Ectodermal cell (in vitro differentiated cells): Measurements from ENCODE around the gene OR10H3. TPM values are rescaled to one million over a fixed set of nuclear protein-coding genes. Genes with fewer than 3 reads are reported as not detected.

ENCODE experiments used
- H3K27ac ChIP-seq: 2 replicates; pipeline ENCODE4 v1.7.0; 2013; ENCODE audit warnings: mild to moderate bottlenecking, low read depth, low read length; ENCODE audit not compliant: insufficient read depth, poor library complexity, severe bottlenecking
- H3K27me3 ChIP-seq: 2 replicates; pipeline ENCODE4 v1.7.0; 2013; ENCODE audit warnings: mild to moderate bottlenecking, low read length; ENCODE audit not compliant: insufficient read depth, control insufficient read depth, poor library complexity, severe bottlenecking
- H3K36me3 ChIP-seq: one replicate; pipeline ENCODE4 v1.7.0; 2013; ENCODE audit warnings: low read length; ENCODE audit not compliant: control insufficient read depth, insufficient read depth
- H3K4me1 ChIP-seq: one replicate; pipeline ENCODE4 v1.7.0; 2013; ENCODE audit warnings: low read length; ENCODE audit not compliant: control insufficient read depth, insufficient read depth
- H3K4me3 ChIP-seq: 2 replicates; pipeline ENCODE4 v1.7.0; 2013; ENCODE audit warnings: low read depth, low read length, control low read depth; ENCODE audit not compliant: insufficient read depth
- H3K9me3 ChIP-seq: 2 replicates; pipeline ENCODE4 v1.7.0; 2013; ENCODE audit warnings: mild to moderate bottlenecking, low read length, moderate library complexity; ENCODE audit not compliant: control insufficient read depth
- WGBS, 2 experiments: methylation state at CpG; one replicate each; pipeline ENCODE4 v1.1.7; 2013; ENCODE audit warnings: missing lambda C conversion rate in 2 of 2; 5-methylcytosine and 5-hydroxymethylcytosine counted together
- polyA plus RNA-seq, 4 experiments: library from polyadenylated mRNA; stranded (reverse); fragments of 50-300 nt; gene quantifications; one replicate each; pipeline ENCODE4 v1.2.3, GENCODE V29; 2013

OR10H3 gene
- polyA plus RNA-seq (2013, experiment 1 of 4) = not detected
- not detected for polyA plus RNA-seq (2013, experiment 2 of 4)
- not detected for polyA plus RNA-seq (2013, experiment 3 of 4)
- polyA plus RNA-seq (2013, experiment 4 of 4) = not detected

DNA sequence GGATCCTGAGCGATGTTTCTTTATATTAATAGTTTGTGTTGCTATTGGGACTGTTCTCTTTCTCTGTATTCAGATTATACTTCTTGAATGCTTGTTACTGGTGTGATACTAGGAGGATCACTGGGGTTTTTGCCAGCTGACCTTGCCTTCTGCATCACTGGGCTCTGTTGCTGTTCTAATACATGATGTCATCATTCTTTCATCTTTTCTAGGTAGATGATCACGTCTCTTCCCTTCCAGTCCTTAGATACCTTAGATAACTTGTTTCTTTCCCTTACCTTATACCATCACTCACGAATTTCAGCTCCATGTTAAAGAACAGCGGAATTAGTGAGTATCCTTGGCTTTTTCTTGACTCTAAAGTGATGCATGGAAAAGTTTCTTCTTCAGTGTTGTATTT lies at the start of gene OR10H3:
OR10H3 (plus strand) TSS at position 264 of the 400 bp plus-strand sequence. CDS start 3,408 bp downstream, outside the sequence.
- H3K9me3 ChIP-seq = peaks cover 8% of the 10 kb centered on the region
- no peak within 1 kb of the TSS for H3K4me3 ChIP-seq
- H3K4me1 ChIP-seq = no peaks in the 10 kb centered on the region
- no peak within 1 kb of the TSS for H3K27ac ChIP-seq
- H3K36me3 ChIP-seq = no peaks in the 10 kb centered on the region
- WGBS, 2 experiments = 28 to 32% methylated on average over 3 to 4 of the region's 4 CpGs
- no peaks in the 10 kb centered on the region for H3K27me3 ChIP-seq

DNA sequence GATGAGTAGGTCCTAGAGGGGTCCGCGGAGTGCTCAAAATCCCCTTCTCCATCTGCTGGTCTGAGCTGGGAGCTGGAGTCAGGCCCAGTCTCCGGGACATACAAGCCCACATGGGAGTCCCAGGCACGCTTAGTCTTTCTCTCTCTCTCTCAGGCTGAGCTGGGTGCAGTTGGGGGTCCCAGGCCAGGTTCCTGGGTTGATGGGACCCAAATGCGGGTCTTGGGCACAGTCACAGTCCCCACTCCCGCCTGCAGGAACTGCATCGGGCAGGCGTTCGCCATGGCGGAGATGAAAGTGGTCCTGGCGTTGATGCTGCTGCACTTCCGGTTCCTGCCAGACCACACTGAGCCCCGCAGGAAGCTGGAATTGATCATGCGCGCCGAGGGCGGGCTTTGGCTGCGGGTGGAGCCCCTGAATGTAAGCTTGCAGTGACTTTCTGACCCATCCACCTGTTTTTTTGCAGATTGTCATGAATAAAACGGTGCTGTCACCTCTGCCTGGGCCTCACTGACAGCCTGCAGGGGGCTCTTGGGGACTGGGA lies 41.1 kb upstream of the OR10H3 start:
- H3K4me3 ChIP-seq = no peak overlapping the region

DNA sequence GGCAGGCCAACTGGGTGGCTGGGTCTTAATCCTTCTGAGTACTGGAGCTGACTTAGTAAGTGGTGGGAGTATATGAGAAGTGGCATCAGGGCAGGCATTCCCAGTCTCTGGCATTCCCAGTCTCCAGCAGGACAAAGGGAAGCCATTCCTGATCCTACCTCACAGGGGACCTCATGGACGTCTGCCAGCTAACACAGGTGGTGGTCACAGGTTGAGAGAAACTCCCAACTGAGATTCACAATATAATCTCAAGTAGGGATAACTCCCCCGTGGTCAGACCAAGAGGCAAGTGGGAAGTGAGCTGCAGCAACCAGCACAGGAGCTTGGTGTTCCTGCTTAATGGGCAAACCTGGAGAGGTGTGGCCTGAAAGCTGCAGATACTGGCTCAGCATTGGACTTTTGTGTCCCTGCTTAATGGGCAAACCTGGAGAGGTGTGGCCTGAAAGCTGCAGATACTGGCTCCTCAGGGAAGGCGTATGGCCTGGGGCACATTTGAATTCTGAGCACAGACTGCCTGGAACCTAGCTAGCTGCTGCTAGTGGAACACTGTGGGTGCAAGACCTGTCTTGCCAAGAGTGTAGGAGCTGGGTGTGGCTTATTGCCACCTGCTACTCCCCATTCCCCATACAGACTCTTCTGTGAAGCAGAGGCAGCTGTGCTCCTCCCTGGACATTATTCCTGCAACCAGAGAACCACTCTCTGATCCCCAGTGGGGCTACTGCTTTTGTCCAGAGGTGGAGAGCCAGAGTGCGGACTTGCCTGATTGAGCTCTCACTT lies 35.8 kb upstream of the OR10H3 start:
- Histone ChIP-seq H3K4me1 (no peaks in the 10 kb centered on the region), H3K27me3 (no peaks in the 10 kb centered on the region), H3K36me3 (no peaks in the 10 kb centered on the region), H3K9me3 (no peaks in the 10 kb centered on the region), H3K4me3 (no peak overlapping the region), H3K27ac (no peak overlapping the region)
- 56 to 70% methylated on average over 4 of the region's 4 CpGs for WGBS, 2 experiments

More for the DNA sequence above, 41.1 kb upstream of the OR10H3 start:
- no peaks in the 10 kb centered on the region for H3K4me1 ChIP-seq
- no peak overlapping the region for H3K27ac ChIP-seq
- 73 to 77% methylated on average over 19 of the region's 19 CpGs for WGBS, 2 experiments
- H3K36me3 ChIP-seq = no peaks in the 10 kb centered on the region
- peaks cover 3% of the 10 kb centered on the region for H3K9me3 ChIP-seq
- H3K27me3 ChIP-seq = no peaks in the 10 kb centered on the region

GRCh38 chr19:15702534-15702930 lies 35.3 kb upstream of the OR10H3 start:
- Histone ChIP-seq H3K9me3 (no peaks in the 10 kb centered on the region), H3K27me3 (no peaks in the 10 kb centered on the region), H3K4me3 (no peak overlapping the region), H3K4me1 (no peaks in the 10 kb centered on the region), H3K27ac (no peak overlapping the region), H3K36me3 (no peaks in the 10 kb centered on the region)
- WGBS, 2 experiments = 76 to 81% methylated on average over 7 of the region's 7 CpGs

DNA sequence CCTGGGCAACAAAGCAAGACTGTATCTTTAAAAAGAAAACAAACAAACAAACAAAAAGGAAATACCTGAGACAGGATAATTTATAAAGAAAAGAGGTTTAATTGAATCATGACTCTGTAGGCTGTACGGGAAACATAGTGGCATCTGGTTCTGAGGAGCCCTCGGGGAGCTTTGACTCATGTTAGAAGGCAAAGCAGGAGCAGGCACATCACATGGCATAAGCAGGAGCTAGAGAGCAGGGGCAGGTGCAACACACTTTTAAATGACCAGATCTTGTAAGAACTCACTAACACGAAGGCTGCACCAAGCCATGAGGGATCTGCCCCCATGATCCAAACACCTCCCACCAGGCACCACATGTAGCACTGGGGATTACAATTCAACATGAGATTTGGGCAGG lies 23.1 kb upstream of the OR10H3 start:
- Histone ChIP-seq H3K4me1 (no peaks in the 10 kb centered on the region), H3K27me3 (no peaks in the 10 kb centered on the region), H3K9me3 (peaks cover 23% of the 10 kb centered on the region), H3K4me3 (no peak overlapping the region), H3K27ac (no peak overlapping the region), H3K36me3 (no peaks in the 10 kb centered on the region)
- WGBS, 2 experiments = 48 to 56% methylated on average over 3 of the region's 3 CpGs

- H3K9me3 ChIP-seq = peaks cover 25% of the 10 kb centered on the region
- 82 to 94% methylated on average over 1 of the region's 1 CpG for WGBS, 2 experiments
- no peaks in the 10 kb centered on the region for H3K4me1 ChIP-seq
- no peak overlapping the region for H3K4me3 ChIP-seq
- no peaks in the 10 kb centered on the region for H3K36me3 ChIP-seq
- no peaks in the 10 kb centered on the region for H3K27me3 ChIP-seq
- H3K27ac ChIP-seq = no peak overlapping the region
Observed at GRCh38 chr19:15715642-15716041, 22.1 kb upstream of the OR10H3 start.

- 66 to 68% methylated on average over 6 of the region's 6 CpGs for WGBS, 2 experiments
Observed at GRCh38 chr19:15717809-15718208, 20.0 kb upstream of the OR10H3 start.

GRCh38 chr19:15721268-15721667 lies 16.5 kb upstream of the OR10H3 start:
- H3K9me3 ChIP-seq = peaks cover 15% of the 10 kb centered on the region
- WGBS, 2 experiments = 100% methylated on average over 1 of the region's 1 CpG; no CpG with 5 or more reads in 1 of the 2 experiments
- no peak overlapping the region for H3K27ac ChIP-seq
- H3K4me3 ChIP-seq = no peak overlapping the region
- H3K4me1 ChIP-seq = no peaks in the 10 kb centered on the region
- no peaks in the 10 kb centered on the region for H3K36me3 ChIP-seq
- H3K27me3 ChIP-seq = no peaks in the 10 kb centered on the region

More at GRCh38 chr19:15717809-15718208, 20.0 kb upstream of the OR10H3 start:
- no peaks in the 10 kb centered on the region for H3K27me3 ChIP-seq
- peaks cover 22% of the 10 kb centered on the region for H3K9me3 ChIP-seq
- no peak overlapping the region for H3K4me3 ChIP-seq
- no peaks in the 10 kb centered on the region for H3K4me1 ChIP-seq
- H3K27ac ChIP-seq = no peak overlapping the region
- H3K36me3 ChIP-seq = no peaks in the 10 kb centered on the region

GRCh38 chr19:15722956-15723355 lies 14.8 kb upstream of the OR10H3 start:
- no peak overlapping the region for H3K4me3 ChIP-seq
- H3K9me3 ChIP-seq = peaks cover 11% of the 10 kb centered on the region
- no peaks in the 10 kb centered on the region for H3K4me1 ChIP-seq
- H3K36me3 ChIP-seq = no peaks in the 10 kb centered on the region
- 81% methylated on average over 25 of the region's 25 CpGs for WGBS, 2 experiments
- H3K27me3 ChIP-seq = no peaks in the 10 kb centered on the region
- H3K27ac ChIP-seq = no peak overlapping the region

DNA sequence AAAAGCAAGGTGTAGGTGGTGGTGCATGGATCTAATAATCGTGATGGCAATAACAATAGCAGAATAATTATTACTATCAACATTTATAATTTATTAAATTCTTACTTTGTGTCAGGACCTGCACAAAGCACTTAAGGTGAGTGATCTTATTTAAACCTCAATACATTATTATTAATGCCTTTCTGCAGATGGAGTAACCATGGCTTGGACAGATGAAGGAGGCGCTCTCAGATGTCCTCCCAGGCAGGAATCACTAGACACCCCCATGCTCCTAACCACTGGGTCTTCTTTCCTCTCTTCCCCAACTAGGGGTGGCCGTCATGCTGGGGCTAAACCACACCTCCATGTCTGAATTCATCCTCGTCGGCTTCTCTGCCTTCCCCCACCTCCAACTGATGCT lies 10.1 kb upstream of the OR10H3 start, which contains the start of gene OR10H2:
OR10H2 (plus strand) TSS at position 301 of the 400 bp plus-strand sequence; CDS start at position 321, 20 bp downstream.
- H3K4me3 ChIP-seq = no peak within 1 kb of the TSS
- H3K27me3 ChIP-seq = no peaks in the 10 kb centered on the region
- WGBS, 2 experiments = 70 to 77% methylated on average over 4 of the region's 5 CpGs
- no peak within 1 kb of the TSS for H3K27ac ChIP-seq
- peaks cover 14% of the 10 kb centered on the region for H3K9me3 ChIP-seq
- H3K36me3 ChIP-seq = no peaks in the 10 kb centered on the region
- no peaks in the 10 kb centered on the region for H3K4me1 ChIP-seq
